HG03354 (cell line): Measurements from ENCODE around the gene ARMH1.
"Not testable (repeated sequence)": the region's sequence is repeated elsewhere in the genome, so short reads cannot be mapped to it uniquely, and the experiment has no call there.

ENCODE experiments used
- ATAC-seq: cut with Tn5 transposase; IDR thresholded peaks from one replicate; pipeline ENCODE4 v1.9.1; 2021; ENCODE audit warnings: mild to moderate bottlenecking; ENCODE audit not compliant: unreplicated experiment, poor library complexity, severe bottlenecking

The ARMH1 gene

DNA sequence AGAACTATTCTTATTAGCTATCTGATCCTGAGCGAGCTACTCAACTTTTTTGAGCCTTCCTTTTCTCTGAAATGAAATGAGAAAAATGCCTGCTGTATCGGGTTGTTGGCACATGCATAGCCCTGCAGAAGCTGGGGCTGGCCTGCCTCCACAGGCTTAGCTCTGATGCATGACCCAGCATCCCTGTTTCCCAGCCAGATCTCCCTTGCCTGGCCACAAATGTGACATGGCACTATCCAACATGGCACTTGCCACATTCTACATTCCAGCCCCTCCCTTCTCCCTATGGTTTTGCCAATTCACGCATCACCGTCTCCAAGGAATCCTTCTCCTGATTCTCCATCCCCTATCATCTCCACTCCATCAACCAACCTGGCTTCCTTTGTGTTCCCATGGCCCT is 42.6 kb downstream of the ARMH1 start:
- ATAC-seq: no peak

DNA sequence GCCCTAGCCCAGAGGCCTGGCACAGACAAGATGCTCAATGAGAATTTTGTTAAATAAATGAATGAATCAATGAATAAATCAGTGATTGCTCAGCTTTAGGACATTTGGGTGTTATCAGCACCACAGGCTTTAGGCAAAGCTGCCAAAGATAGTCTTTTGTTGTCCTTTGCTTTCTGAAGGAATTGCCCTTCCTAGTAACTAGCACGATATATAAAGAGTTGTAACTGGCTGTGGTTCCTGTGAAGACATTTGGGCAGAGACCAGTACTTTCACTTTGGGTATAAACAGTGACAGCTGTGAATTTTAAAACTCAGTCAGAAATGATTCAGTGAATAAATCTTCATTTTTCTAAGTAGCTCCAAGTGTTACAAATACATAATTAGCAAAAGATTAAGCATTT is 43.1 kb downstream of the ARMH1 start:
- no peak for ATAC-seq

DNA sequence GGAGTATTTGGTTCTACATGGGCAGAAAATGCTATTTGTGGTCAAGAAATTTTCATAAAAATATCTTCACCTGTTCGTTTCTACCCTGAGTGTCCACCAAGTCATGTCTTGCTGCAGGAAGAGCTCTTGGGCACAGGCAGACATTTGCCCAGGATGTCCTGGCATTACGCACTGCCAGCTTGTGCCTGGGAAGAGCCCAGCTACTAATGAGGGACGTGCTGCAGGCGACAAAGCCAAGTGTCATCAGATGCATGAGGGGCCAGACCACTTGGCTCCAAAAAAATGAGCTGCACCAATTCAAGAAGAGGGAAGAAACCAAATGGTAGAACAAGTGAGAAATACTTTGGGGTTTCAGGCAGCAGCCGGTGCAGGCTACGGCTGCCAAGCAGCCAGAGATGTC is 43.6 kb downstream of the ARMH1 start:
- ATAC-seq: no peak

DNA sequence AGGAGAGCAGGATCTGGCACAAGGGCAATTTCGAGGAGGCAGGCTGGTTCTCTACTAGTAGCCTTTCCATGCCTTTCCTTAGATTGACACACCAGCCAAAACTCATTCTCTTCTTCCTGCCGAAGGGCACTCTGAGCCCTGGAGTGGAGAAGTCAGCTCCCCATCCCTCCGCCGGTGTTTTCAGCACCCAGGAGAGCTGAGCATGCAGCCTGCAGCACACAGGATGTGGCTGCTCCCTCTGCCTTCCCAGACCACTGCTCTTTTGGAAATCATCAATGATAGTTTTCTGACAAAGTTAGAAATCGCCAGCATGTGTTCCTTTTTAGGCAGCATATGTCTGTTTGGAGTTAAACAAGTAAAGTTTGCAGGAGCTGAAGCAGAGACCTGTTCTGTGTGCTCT is 44.8 kb downstream of the ARMH1 start:
- ATAC-seq: no peak

DNA sequence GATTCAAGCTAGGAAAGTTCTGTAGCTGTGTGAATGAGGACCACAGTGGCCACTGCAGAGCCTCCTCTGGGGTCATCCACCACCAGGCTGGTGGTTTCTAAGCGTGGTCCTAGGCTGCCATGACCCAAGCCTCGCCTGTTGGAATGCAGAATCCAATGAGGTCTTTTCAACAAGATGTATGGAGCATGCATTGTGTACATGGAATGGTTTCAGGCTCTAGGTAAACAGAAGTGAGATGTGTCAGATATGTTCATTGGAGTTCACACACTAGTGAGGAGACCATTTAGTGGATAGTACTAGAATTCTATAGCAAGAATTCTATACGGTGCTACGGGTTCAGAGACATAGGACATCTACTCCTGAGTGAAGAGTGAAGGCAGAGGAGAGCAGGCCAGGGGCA is 45.8 kb downstream of the ARMH1 start:
- no peak for ATAC-seq

DNA sequence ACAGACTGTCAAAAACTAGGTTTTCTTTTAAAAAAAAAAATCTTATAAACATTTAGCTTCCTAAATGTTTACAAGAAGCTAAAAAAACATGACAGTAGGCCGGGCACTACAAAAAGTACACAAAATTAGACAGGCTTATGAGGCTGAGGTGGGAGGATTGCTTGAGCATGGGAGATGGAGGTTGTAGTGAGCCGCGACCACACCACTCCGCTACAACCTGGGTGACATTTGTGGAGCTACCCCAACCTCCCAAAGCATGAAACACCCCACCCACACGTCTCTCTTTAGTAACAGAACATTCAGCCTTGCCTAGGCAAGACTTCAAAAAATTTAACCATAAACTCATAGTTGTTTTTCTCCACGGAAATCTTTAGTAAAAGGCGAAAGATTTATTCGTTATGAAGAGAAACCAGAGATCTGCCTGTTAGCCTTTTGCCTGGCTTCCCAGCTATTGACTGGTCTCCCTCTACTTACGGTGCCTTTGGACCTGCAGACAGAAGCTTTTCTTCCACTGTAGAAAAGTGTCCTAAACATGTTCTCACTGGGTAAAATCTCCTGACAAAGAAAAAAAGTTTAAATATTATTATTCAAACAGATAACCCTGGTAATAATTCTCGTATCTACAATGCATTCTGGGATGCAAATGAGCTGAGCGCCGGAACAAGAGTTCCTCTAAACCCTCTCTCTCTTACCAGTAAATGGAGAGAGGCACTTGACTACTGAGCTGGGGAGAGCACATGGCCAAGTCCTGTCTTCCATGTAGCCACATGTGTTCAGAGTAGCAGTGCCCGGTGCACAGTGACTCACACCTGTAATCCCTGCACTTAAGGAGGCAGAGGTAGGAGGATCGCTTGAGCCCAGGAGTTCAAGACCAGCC is 47.2 kb downstream of the ARMH1 start:
- ATAC-seq: peak; percentile 75

DNA sequence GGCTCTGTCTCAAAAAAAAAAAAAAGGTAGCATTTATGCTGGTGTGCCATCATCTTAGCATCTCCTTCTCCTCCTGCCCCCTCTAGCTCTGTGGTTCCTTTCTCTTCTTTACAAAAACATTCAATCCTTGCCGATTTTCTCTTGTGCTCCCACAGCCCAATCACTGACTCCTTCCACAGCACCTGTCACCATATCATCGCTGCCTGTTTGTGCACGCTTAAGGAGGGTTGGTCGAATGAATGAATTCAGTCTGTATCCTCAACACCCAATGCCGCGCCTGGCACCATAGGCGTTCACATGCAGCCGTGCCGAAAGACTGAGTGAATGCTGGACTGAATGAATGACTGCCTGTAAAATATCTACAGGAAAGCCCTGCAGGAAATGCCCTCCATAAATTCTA is 48.5 kb downstream of the ARMH1 start:
- no peak for ATAC-seq

DNA sequence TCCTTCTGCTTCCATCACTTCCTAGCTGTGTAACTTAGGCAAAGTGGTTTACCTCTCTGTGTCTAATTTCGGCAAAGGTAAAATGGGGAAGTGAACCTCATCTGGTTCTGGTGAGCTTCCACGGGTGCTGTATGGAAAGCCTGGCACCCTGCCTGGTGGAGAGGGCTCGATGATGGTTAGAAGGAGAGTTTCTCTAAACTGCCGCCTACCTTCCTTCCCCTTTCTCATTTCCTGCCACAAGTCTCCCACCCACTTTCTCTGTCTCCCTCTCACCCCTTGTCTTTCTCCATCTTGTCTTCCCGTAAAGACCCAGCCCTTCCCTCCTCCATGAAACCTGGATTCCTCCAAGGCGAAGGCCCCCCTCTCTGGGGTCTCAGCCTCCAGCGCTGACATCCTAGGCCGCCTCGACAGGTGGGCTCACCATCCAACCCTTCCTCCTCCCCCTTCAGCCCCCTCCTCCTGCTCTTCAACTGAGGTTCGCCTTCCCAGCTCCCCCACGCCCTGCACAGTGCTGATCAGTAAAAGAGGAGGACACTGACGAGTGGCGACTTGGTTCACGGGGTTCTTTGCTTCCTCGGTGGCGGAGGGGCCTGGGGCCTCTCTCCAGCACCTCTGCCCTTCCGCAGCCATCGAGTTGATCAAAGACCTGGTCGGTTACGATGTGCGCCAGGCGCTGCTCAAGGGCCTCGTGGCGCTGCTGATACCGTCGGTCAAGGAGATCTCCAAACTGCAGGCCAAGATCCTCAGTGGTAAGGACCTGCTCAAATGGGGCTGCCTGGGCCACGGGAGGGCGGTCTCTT is 49.2 kb downstream of the ARMH1 start:
- no peak for ATAC-seq

DNA sequence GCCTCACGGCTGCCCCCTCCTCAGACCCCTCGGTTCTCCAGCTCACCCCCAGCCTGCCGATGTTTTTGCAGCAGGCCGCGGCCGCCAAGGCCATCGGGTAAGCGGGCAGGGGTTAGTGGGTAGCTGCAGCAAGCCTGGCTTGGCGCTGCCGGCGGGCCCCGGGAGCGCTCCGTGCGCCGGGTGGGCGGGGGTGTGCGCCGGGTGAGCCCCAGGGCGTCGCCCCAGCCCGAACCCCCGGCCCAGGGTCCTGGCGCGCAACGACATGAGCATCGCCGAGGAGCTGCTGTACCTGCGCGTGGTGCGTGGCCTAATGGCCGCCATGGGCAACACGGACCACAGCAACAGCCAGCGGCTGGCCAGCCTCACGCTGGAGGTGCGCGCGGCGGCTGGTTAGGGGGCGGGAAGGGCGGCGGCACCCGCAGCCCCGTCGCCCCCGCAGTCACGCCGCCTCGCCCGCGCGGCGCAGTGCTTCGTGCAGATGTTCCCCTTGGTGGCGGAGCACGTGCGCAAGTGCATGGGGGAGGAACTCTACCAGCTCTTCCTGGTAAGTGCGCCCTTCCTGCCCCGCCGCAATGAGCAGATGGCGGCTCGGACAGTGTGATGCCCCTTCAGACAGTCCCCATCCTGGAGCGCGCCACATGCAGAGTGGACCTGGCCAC is 49.9 kb downstream of the ARMH1 start:
- ATAC-seq: no peak

DNA sequence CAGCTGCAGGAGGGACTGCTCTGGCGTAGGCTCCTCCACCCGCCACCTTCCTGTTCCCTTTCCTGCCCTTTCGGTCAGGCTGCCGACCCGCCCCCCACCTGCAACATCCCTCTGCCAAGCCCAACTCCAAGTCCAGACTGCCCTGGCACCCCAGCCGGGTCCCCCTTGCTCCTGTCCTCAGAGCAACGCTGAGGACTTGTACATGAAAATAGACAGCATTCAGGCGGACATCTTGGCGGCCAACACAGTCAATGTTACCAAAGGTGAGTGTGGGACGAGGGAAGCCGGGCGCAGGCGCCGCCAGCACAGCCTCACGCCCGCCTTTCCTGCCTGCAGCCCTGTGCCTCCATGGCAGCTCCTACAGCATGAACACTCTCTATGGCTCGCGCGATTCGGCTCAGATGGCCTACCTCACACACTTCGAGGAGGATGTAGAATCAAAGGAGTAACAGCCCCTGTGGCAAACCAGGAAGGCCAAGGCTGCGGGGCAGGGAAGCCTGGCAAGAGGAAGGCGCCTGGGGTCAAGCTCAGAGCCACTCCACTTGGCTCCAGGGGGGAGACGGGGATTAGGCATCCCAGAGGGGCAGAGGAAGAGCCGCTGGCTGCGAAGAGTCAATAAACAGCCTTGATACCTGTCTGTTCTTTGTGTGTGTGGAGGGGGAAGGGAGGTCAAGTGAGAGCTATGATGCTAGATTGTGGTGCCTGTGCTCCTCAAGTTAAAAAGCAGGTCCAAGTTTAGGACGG is 50.6 kb downstream of the ARMH1 start:
- no peak for ATAC-seq

DNA sequence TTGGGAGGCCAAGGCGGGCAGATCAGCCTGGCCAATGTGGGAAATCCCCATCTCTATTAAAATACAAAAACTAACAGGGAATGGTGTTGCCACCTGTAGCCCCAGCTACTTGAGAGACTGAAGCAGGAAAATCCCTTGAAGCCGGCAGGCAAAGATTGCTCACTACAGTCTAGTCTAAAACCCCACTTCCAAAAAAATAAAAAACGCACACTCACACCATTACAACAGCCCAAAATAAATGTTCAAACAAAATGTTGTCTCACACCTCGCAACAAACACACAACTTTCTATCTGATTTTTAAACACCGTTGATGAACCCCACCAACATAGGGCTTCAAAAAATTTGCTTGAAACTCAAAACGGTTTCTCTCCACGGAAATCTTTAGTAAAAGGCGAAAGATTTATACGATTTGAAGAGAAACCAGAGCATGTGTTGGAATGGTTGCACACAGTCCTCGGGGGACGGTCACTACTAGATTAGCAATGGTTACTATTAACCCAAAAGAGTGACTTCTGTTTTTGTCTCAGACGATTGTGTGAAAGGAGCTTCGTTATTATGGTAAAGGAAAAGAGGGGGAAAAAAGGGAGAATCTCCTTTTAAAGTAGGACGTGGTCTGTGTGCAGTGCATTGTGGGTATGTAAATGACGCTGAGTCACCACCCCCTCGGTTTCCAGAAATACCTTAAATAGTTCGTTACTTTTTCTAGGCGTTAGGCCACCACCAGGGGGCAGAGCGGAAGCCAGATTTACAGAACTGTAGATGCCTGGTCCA is 56.4 kb downstream of the ARMH1 start, which contains the start of gene RNU5D-1:
Gene RNU5D-1, minus strand, starts transcription at position 430 of the 772 bp plus-strand sequence.
- peak; percentile 67 for ATAC-seq

DNA sequence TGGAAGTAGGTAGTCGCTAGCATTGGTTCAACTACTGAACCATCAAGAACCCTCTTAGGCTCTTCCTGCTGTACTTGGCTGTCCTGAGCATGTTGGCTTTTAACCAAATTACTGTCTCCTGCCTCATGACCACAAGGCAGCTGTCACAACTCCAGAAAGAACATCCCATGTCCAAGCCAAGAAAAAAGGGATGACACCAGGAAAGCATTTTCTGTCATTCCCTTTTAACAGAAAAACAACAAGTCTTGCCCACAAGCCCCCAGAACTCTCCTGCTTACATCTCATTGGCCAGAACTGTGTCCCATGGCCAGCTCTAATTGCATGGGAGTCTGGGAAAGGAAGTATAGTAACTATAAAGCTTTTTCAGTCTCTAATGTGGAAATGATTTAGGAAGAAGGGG is 58.9 kb downstream of the ARMH1 start:
- no peak for ATAC-seq

DNA sequence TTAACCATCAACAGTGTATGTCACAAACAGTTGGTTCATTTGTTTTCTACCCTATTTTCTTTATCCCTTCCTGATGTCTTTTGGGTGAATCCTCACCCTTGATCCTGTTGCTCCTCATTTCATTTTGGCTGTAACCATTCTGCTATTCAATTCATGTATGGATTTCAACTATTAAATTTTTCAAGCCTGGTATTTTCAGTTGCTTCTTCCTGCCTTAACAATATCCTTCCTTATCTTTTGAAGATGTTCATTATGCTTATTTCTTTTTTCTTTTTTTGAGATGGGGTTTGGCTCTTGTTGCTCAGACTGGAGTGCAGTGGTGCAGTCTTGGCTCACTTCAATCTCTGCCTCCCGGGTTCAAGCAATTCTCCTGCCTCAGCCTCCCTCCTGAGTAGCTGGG is 59.3 kb downstream of the ARMH1 start:
- ATAC-seq: no peak

DNA sequence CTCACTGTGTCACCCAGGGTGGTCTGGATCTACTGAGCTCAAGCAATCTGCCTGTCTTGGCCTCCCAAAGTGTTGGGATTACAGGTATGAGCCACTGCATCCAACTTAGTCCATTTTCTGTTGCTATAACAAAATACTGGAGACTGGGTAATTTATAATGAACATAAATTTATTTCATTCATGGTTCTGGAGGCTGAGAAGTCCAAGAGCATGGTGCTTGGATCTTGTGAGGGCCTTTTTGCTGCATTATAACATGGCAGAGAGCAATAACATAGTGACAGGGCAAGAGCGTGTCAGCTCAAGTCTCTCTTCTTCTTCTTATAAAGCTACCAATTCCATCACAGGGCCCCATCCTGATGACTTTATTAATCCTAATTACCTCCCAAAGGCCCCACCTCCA is 61.5 kb downstream of the ARMH1 start:
- no peak for ATAC-seq

DNA sequence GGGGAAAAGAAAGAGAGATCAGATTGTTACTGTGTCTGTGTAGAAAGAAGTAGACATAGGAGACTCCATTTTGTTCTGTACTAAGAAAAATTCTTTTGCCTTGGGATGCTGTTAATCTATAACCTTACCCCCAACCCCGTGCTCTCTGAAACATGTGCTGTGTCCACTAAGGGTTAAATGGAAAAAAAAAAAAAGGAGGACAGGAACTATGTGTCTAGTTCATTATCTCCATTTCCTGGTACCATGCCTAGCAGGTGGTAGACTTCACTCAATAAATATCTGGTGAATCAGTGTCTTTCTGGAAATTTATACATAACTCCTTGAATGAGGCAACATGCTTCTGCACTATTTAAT is 64.4 kb downstream of the ARMH1 start:
- ATAC-seq: not testable (repeated sequence)

DNA sequence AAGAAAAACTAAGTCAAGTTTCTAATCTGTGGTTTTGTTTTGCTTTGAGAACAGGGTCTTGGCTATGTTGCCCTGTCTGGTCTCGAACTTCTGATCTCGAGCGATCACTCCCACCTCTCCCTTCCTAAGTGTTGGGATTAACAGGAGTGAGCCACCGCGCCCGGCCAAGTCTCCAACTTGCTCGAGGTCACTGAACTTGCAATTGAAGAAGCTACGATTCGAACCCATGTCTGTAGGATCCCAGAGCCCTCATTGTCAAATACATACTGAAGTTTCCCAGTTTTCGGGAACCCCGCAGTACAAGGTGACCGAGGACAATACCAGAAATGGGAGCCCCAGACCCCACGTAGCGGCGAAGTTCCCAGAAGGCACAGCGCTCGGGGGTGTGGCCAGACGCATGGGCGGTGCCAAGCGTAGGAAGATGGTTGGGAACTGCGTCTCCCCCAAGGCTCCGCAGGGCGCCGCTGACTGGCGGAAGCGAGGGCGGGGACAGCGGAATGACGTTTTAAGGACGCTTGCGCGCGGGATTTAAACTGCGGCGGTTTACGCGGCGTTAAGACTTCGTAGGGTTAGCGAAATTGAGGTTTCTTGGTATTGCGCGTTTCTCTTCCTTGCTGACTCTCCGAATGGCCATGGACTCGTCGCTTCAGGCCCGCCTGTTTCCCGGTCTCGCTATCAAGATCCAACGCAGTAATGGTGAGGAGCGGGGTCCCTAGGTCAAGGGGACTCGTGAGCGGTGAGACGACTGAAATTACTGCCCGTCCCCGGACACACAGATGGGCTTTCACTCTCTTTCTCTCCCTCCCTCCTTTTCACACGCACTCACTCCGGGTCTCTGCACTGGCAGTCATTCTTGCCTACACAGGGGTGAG is 65.0 kb downstream of the ARMH1 start, which contains the start of gene KIF2C:
Gene KIF2C, plus strand, starts transcription at position 531 of the 872 bp plus-strand sequence. Its CDS starts 96 bp downstream, at position 627.
- peak; percentile 98 for ATAC-seq

DNA sequence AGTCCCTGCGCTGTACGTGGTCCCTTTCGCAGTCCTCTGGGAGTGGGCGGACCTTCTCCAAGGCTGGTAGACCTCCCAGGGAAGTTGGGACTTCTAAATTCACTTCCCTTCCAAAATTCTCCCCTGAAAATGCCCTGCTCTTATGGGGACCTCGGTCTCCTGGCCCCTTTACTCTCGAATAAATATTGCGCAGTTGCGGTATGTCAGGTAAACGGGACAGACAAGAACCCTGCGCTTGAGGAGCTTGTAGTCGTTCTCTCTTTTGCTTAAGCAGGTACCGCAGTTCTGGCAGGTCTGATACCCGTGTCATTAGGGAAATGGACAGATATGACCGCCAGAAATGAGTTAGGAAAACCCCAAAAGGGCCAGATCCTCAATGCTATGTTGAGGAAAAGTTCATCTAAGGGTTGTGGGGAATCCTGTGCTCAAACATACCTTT is 65.7 kb downstream of the ARMH1 start:
- ATAC-seq: no peak

DNA sequence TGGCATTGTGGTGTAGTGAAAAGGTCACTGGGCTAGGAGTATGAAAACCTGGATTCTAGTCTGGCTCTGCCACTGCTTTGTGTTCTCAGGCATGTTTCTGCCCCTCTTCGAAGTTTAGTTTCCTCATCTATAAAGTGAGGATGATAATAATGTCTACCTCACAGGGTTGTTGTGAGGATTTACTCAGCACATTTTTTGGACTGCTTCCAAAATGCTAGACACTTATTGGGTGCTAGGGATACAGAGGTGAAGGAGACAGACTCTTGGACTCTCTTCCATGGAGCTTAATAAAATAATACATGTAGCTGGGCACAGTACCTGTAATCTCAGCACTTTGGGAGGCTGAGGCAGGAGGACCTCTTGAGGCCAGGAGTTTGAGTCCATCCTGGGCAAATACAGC is 68.7 kb downstream of the ARMH1 start:
- ATAC-seq: no peak
